GM18498 (cell line): ENCODE measurements around the gene SLC12A9.
"Not testable (repeated sequence)": the region's sequence is repeated elsewhere in the genome, so short reads cannot be mapped to it uniquely, and the experiment has no call there.

ENCODE experiments used
- ATAC-seq: cut with Tn5 transposase; IDR thresholded peaks from one replicate; pipeline ENCODE4 v1.9.1; 2021; ENCODE audit warnings: mild to moderate bottlenecking, moderate library complexity; ENCODE audit not compliant: unreplicated experiment

SLC12A9 gene, protein sequence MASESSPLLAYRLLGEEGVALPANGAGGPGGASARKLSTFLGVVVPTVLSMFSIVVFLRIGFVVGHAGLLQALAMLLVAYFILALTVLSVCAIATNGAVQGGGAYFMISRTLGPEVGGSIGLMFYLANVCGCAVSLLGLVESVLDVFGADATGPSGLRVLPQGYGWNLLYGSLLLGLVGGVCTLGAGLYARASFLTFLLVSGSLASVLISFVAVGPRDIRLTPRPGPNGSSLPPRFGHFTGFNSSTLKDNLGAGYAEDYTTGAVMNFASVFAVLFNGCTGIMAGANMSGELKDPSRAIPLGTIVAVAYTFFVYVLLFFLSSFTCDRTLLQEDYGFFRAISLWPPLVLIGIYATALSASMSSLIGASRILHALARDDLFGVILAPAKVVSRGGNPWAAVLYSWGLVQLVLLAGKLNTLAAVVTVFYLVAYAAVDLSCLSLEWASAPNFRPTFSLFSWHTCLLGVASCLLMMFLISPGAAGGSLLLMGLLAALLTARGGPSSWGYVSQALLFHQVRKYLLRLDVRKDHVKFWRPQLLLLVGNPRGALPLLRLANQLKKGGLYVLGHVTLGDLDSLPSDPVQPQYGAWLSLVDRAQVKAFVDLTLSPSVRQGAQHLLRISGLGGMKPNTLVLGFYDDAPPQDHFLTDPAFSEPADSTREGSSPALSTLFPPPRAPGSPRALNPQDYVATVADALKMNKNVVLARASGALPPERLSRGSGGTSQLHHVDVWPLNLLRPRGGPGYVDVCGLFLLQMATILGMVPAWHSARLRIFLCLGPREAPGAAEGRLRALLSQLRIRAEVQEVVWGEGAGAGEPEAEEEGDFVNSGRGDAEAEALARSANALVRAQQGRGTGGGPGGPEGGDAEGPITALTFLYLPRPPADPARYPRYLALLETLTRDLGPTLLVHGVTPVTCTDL

DNA sequence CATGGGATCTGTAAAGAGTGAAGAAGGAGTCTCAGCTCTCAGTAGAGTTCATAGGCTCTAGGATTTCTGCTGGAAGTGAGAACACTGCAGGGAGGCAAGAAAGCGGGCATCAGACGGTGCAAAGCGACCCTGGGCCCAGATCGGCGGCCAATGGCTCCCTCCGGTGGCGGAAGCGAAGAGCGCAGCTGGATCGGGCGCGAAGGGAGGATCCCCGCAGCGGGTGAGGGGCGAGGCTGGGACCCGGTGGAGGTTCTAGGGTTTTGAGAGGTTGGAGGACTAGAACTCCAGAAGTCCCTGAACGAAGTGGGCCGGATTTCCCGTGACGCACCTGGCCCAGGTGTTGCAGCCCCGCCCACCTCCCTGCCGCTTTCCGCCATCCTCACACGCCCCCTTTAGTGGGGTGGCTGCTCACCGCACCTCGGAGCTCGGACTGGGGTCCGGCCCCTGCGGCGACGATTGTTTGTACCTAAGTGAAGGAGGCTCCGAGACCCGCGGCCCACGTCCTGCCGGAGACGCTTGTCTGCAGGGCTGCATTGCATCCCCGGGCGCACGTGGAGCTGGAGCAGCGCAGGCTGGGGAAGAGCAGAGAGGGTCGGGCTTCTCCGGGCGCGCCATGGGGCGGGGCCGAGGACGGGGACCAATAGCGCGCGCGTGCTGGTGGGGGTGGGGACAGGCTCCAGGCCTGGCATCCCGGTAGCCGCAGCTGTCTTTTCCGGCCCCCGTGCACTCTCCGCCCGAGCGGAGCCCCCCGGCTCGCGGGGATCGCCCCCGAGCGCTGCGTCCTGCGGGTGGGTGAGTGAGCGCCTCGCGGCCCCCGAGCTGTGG, at the start of gene SLC12A9:
SLC12A9 (plus strand) TSS at position 666 of the 825 bp plus-strand sequence. CDS start 1,485 bp downstream, outside the sequence.
- ATAC-seq = peak; percentile 89

DNA sequence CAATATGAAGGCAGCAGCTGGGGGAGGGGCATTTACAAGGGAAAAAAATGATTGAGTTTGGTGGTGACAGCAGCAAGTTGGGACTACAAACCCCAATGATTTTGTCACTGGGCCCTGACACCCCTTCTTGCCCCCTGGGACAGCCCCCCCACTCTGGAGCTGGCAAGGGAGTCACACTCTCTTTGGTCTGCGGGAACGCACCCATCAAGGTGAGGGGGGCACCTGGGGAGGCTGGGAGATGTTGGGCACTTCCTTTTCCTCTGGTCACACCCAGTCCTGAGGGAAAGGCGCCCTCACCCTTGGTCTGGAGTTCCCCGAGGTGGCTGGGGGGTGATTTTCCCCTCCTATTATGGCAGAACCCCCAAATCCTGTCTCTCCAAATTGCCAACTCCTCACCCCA, 49.6 kb upstream of the SLC12A9 start:
- no peak for ATAC-seq

DNA sequence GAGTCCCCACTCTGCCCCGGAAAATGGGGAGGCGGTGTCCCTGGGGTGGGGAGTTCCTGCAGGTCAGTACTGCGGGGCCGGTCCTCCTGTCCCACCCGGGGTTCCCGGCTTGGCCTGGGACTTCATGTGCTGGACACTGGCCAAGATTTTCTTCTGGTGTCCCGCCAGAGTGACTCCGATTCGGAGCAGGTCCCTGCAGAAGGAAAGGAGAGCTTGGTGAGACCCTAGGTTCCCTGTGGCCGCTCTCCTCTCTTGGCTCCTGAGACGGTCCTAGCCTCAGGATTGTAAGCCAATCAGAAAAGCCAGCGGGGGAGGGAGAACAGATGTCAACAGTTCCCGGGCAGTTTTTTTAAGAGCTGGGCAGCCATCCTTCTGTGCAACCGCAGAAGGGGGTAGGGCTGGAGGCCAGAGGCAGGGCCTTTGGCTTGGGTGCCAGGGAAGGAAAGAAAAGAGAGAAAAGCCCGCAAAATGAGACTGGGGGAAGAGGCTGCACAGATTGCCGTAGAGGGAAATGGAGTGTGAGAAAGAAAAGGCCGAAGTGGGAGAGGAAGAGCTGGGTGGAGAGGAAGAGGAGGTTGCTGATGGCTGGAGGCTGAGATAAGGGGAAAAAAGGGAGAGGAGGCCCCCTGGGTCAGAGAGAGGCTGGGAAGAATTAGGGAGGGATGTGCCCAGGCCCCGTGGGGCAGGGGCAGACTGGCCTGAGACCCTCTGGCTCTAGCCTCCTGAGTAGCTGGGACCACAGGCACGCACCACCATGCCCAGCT, 48.9 kb upstream of the SLC12A9 start:
- ATAC-seq = peak; percentile 99

DNA sequence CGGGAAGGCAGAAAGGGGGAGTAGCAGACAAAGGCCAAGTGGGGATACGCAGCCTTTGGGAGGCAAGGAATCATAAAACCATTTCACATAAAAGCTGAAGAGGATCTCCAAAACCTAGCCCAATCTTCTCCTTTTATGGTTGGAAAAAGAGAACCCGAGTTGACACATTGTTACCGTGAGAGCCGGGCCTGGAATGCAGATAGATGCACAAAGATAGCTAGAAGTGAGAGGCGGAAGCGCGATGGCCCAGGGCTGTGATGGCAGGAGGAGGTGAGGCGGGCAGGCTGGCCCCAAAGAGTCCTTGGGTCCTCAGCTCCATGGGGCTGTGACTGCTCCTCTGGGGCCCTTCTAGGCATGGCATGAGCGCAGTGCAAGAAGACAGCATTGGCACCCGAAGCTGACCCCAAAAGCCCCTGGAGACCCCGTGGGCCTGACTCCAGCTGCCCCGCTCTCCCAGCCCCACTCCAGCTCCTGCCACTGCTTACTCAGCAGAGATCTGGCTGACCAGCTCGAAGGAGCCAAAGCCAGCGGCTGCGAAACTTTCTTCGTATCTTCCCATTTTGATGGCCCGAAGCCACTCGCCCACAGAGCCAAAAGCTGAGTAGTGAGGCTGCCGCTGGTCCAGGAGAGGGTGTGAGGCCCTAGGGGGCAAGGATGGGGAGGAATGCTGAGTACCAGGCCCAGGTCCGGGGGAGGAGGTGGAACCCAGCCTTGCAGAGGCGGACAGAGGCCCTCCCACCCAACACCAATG, 47.7 kb upstream of the SLC12A9 start:
- no peak for ATAC-seq

DNA sequence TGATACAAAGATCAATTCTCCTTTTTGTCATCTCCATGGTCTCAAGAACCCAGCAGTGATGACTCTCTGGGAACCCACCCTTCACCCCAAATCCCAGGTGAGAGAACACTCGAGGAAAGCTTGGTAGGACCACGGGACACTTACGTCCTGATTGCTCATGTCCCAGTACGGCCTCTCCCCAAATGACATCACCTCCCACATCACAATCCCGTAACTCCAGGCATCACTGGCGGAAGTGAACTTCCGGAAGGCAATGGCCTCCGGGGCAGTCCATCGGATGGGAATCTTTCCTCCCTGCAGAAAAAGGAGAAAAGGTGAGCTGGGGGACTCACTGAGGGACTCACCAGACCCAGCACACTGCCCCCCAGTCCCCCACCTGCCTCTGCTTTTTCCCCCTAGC, 46.2 kb upstream of the SLC12A9 start:
- no peak for ATAC-seq

DNA sequence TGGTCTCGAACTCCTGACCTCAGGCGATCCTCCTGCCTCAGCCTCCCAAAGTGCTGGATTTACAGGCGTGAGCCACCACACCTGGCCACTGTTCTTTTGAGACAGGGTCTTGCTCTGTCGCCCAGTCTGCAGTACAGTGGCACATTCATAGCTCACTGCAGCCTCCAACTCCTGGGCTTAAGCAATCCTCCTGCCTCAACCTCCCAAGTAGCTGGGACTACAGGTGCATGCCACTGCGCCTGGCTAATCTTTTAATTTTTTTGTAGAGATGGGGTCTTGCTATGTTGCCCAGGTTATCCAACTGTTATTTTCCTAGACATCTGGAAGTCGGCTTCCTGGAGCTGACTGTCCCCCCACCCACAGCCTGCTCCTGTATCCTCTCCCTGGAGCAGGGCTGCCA, 45.6 kb upstream of the SLC12A9 start:
- not testable (repeated sequence) for ATAC-seq

DNA sequence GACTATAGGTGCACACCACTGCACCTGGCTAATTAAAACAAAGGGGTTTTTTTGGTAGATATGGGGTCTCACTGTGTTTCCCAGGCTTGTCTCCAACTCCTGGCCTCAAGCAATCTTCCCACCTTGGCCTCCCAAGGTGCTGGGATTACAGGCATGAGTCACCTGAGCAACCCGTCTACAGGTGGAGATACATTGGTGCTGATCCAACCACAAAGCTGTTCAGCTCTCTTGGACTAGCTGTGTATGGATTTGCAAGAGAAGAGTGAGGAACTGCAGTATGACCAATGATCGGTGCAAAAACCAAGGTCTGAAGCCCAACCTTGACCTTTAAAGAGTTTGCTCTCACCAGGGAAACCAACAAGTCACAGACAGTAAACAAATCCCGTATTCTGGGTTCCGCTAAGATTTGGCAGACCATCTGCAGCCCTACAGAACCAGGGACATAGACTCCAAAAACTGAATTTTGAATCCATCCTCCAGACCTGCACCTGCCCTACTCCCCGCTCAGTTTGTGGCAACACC, 44.1 kb upstream of the SLC12A9 start:
- no peak for ATAC-seq

DNA sequence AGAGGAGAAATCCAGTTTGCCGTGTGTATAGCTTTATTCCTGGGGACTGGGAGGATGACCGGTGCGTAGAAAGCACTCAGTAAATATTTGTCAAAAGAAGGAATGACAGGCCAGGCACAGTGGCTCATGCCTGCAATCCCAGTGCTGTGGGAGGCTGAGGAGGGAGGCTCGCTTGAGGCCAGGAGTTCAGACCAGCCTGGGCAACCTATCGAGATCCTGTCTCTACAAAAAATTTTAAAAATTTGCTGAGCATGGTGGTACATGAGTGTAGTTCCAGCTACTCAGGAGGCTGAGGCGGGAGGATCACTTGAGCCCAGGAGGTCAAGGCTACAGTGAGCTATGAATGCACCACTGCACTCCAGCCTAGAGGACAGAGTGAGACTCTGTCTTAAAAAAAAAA, 41.0 kb upstream of the SLC12A9 start:
- no peak for ATAC-seq

DNA sequence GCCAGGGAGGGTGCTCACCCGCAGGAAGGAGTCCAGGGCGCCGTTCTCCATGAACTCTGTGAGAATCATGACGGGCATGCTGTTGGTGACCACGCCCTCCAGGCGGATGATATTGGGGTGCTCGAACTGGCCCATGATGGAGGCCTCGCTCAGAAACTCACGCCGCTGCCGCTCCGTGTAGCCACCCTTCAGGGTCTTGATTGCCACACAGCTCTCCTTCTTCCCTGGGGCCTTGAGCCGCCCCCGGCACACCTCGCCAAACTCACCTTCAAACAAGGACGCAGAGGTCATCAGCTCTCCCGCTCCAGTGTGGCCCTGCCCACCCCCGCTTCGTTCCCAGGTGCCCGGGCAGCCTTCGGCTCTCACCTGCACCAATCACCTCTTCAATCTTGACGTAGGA, 39.8 kb upstream of the SLC12A9 start:
- no peak for ATAC-seq

DNA sequence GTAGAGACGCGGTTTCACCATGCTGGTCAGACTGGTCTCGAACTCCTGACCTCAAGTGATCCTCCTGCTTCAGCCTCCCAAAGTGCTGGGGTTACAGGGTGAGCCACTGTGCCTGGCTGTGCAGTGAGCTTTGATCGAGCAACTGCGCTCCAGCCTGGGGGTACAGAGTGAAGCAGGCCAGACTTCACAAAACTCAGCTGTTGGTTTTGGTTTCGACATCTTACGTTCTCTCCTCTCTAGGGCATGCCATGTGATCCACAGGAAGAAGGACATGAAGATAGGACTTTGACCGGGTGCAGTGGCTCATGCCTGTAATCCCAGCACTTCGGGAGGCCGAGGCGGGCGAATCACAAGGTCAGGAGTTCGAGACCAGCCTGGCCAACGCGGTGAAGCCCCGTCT, 36.0 kb upstream of the SLC12A9 start:
- ATAC-seq = not testable (repeated sequence)

DNA sequence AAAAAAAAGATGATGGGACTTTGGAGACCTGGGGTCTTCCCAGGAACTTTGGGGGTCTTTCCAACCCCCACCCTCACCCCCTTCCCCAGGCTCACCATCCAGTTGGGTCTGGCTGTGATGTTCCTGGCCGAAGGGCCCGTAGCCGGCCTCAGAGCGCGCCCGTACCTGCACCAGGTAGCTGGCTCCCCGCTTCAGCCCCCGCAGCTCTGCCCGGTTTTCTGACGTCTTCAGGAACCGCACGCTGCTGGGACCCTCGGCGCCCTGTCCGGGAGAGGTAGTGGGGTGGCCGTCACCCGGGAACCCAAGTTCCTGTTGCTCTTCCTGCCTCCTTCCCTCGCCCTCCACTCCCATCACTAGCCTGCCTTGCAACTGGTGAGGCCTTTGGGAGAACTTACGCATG, 35.4 kb upstream of the SLC12A9 start:
- no peak for ATAC-seq

DNA sequence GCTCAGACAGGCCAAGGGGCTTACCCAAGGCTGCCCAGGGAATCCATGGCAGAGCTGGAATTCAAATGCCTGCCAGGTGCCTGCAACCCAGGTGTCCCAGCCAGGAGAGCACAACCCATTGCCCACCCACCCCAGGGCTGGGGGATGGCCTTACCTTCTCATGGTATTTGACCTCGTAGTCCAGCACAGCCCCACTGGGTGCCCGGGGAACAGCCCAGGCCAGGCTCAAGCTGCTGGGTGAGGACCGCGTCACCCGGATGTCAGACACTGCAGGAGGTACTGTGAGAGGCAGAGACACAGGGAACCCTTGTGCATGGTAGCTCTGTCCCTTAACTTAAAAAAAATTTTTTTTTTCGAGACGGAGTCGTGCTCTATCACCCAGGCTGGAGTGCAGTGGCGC, 34.1 kb upstream of the SLC12A9 start:
- ATAC-seq = no peak

DNA sequence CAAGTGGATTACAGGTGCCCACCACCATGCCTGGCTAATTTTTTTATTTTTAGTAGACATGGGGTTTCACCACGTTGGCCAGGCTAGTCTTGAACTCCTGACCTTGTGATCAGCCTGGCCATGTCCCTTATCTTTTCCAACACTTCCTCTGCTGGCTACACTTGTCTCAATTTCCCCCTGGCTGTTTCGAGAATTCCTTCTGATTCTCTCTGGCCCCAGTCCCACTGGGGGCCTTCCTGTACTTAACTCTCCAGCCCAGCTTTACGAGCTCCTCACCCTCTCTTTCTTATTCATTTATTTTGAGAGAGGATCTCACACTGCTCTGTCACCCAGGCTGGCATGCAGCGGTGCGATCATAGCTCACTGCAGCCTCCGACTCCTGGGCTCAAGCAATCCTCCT, 33.7 kb upstream of the SLC12A9 start:
- ATAC-seq = no peak

DNA sequence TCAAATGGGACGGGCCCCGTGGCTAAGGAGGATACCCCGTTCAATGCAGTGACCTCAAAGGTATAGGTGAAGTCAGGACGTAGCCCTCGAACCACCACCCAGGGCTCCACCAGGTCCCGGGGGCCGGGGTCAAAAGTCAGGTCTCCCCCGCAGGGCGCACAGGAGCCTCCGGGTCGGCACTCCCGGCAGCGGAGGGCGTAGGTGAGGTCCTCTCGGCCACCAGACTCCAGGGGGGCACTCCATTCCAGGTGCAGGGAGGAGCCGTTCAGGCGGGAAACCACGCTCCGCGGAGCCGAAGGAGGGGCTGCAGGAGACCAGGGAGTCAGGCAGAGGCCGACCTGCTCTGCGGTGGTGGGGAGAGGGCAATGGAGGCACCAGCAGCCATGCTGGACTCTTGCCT, 32.9 kb upstream of the SLC12A9 start:
- no peak for ATAC-seq

DNA sequence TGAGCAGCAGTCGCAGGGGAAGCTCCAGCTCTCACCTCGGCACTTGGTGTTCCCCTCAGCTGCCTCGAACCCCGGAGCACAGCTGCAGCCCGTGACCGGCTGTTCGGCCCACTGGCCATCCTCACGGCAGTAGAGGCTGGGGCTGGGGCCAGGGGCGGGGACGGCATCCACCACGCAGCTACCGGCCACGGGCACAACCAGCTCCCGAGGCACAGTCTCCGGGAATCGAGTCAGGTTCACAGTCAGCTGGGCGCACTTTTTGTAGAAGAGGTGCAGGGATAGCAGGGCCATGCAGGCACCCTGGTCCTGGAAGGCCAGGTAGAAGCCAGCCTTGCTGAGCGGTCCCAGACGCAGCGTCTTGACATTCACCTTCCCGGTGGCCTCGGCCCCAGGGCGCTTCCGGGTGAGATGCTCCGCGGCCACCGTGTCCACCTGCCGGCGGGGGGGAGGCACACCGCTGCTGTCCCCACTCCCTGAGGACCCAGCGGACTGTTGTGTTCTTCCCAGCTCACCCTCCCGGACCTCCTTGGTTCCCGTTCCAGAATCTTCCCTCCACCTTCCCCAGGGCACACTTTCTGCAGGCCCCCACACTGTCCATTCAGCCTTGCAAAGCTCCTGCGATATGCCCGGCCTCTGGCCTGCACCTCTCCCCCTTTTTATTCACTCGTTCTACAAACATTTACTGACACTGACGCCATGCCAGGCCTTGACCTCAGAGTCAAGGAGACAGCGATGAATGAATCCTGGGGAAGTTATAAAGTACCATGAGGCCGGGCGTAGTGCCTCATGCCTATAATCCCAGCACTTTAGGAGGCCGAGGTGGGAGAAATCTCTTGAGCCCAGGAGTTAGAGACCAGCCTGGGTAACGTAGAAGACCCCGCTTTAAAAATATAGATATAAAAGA, 30.0 kb upstream of the SLC12A9 start:
- no peak for ATAC-seq

DNA sequence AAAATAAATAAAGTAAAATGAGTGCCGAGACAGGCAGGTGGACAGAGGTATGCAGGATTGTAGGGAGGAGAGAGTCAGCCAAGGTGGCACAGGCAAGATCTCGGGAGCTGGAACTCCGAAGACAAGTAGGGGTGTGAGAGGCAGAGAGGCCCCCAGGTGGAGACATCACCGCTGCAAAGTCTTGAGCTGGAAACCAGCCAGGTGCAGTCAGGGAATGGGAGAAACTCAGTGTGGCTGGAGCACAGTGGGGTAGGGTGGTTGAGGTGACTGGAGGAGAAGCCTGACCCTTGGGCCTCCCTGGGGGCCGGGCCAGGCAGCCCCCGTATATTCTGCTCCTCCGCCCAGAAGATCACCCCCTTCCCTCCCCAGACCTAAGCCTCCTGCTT, 29.4 kb upstream of the SLC12A9 start:
- ATAC-seq = no peak

DNA sequence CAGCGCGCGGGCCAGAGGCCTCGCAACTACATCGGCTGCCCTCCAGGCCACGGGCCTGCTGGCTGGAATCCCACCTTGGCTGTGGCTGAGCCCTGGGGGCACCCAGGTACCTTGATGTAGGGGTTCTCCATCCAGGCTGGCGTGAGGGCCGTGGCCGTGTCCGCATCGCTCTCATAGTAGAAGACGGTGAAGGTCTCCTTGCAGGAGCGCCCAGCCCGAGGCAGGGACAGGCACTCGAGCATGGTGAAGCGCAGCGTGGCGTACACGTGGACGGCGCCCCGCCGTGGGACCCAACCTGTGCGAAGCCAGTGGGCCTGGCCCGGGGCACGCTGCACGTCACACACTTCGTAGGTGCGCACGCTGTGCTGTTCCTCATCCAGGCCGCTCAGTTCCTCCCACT, 29.0 kb upstream of the SLC12A9 start:
- ATAC-seq = no peak

DNA sequence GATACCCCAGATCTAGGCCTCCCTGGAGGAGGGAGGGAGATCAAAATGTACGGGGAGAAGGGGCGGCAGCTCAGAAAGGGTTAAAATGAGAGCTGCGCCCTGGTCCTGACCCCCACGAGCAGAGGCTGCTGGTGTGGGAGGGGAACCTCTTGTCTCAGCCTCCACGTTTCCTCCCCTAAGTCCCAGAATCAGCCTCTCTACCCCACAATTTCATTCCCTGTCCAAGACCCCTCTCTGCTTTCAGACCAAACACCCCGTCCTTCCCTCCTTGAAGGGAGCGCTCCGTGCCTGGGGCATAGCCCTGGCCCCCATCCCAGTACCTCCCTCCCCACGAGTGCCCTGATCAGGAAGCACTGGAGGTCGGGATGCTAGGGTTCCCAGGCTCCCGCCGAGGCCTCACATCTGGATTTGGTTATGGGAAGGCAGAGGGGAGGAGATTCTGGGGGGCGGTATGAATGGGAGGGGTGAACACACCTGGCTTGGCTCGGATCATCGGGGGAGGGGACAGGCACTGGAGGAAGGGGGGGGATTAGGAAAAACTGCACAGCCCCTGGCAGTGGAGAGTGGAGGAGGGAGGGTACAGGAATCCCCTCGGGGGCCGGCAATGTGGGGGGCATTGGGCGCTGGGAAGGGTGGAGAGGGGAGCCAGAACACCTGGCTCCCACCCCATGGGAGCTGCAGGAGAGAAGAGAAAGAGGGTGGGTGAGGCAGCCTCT, 27.9 kb upstream of the SLC12A9 start:
- ATAC-seq = no peak
